ENCODE results near the gene MTHFR. TPM values are rescaled to one million over a fixed set of nuclear protein-coding genes. Genes with fewer than 3 reads are reported as not detected.

Gene MTHFR
- total RNA-seq, 1 donor from 2014 or later: 23.3 TPM

DNA sequence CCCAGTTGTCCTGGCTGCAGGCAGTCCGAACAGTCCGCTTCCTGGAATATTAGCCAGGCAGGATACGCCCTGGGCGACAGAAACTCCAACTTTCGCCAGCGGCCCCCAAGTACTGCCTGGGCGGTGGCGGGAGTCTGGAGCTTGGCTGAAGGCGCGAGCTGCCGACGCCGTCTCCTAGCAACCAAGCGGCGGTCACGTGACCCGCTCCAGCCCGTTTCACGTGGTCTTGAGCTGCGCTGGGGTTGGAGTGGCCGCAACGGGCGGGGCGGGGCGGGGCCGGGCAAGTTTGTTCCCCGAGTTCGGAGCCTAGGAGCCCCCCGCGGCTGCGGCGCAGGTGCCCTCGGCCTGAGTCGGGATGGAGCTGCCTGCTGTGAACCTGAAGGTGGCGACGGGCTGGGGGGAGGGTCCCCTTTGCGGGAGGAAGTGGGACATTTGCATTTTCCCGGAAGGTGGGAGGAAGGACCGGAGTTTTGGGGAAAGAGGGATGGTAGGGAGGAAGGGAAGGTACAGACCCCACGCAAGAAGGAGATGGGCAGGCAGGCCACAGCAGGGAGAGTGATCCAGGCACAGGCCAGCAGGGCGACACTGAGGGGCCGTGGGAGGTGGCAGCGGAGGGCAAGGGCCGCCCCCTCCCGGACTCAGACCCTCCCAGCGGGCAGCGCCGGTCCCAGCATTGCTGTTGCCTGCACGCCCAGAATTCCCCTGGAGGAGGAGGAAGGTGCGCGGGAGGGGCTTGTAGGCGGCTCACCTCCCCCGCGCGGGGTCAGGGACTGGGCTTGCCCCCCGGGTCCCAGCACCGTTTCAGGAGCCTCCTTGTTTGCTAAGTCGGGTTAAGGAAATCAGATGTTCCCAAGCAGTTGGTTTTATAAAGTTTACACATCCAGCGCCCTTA lies 69.7 kb downstream of the MTHFR start, which contains the start of gene AGTRAP:
TSS of gene AGTRAP (plus strand) at position 283 of the 892 bp plus-strand sequence. CDS start at position 356, 73 bp downstream.
- H3K4me1 Mint-ChIP-seq (ENCODE audit: low read depth): peaks cover 18% of the 10 kb centered on the region
- TF ChIP-seq, protein P1, sequence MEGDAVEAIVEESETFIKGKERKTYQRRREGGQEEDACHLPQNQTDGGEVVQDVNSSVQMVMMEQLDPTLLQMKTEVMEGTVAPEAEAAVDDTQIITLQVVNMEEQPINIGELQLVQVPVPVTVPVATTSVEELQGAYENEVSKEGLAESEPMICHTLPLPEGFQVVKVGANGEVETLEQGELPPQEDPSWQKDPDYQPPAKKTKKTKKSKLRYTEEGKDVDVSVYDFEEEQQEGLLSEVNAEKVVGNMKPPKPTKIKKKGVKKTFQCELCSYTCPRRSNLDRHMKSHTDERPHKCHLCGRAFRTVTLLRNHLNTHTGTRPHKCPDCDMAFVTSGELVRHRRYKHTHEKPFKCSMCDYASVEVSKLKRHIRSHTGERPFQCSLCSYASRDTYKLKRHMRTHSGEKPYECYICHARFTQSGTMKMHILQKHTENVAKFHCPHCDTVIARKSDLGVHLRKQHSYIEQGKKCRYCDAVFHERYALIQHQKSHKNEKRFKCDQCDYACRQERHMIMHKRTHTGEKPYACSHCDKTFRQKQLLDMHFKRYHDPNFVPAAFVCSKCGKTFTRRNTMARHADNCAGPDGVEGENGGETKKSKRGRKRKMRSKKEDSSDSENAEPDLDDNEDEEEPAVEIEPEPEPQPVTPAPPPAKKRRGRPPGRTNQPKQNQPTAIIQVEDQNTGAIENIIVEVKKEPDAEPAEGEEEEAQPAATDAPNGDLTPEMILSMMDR (IDR thresholded peaks at IDR 0.05): peak; percentile 42

More for the DNA sequence above, 69.7 kb downstream of the MTHFR start, which contains the start of gene AGTRAP:
- Mint-ChIP-seq H3K27ac (ENCODE audit: unreplicated experiment) (peak within 1 kb of the TSS; percentile 83), H3K9me3 (ENCODE audit: low read depth) (no peaks in the 10 kb centered on the region), H3K4me3 (ENCODE audit: unreplicated experiment) (peak within 1 kb of the TSS; percentile 91), H3K27me3 (ENCODE audit: low read depth) (no peaks in the 10 kb centered on the region), H3K36me3 (ENCODE audit: low read depth) (no peaks in the 10 kb centered on the region)
- peak; percentile 98 for DNase-seq (ENCODE audit: low spot score)

Other genes starting within 250 kb of the MTHFR start
- 1.2 to 1.6 TPM (median 1.2 TPM) in 3 replicates for gene FBXO2, start 151.5 kb downstream of the MTHFR start, total RNA-seq
- gene FBXO44, start 151.1 kb downstream of the MTHFR start, total RNA-seq: 15.7 to 17.5 TPM (median 16.5 TPM) in 3 replicates
- gene FBXO6, start 141.8 kb downstream of the MTHFR start, total RNA-seq: 8.5 to 10.1 TPM (median 9.2 TPM) in 3 replicates
- 31.8 to 33.6 TPM (median 32.1 TPM) in 3 replicates for gene MAD2L2, start 124.8 kb downstream of the MTHFR start, total RNA-seq
- 0.17 to 0.29 TPM (median 0.18 TPM) in 3 replicates for gene DRAXIN, start 114.3 kb downstream of the MTHFR start, total RNA-seq
- gene AGTRAP, start 69.8 kb downstream of the MTHFR start, total RNA-seq: 19.8 to 25.5 TPM (median 23.8 TPM) in 3 replicates
- gene C1orf167, start 43.8 kb downstream of the MTHFR start, total RNA-seq: 0.36 TPM in 1 of 3 replicates, not detected in the others
- gene CLCN6, start 227 bp upstream of the MTHFR start, total RNA-seq: 20.7 to 22.2 TPM (median 21.7 TPM) in 3 replicates
- not detected in 3 replicates for gene NPPA, start 41.8 kb upstream of the MTHFR start, total RNA-seq
- not detected in 3 replicates for gene NPPB, start 53.0 kb upstream of the MTHFR start, total RNA-seq
- gene KIAA2013, start 120.5 kb upstream of the MTHFR start, total RNA-seq: 46.3 to 51.4 TPM (median 47.6 TPM) in 3 replicates
- 344 to 509 TPM (median 477 TPM) in 3 replicates for gene PLOD1, start 128.8 kb upstream of the MTHFR start, total RNA-seq
- 53.1 to 68.8 TPM (median 56.6 TPM) in 3 replicates for gene MFN2, start 174.5 kb upstream of the MTHFR start, total RNA-seq
- gene MIIP, start 213.5 kb upstream of the MTHFR start, total RNA-seq: 14.5 to 17.8 TPM (median 17.7 TPM) in 3 replicates